Measurements from ENCODE around the gene RAB30.
"Not testable (repeated sequence)": the region's sequence is repeated elsewhere in the genome, so short reads cannot be mapped to it uniquely, and the experiment has no call there.

Gene RAB30

DNA sequence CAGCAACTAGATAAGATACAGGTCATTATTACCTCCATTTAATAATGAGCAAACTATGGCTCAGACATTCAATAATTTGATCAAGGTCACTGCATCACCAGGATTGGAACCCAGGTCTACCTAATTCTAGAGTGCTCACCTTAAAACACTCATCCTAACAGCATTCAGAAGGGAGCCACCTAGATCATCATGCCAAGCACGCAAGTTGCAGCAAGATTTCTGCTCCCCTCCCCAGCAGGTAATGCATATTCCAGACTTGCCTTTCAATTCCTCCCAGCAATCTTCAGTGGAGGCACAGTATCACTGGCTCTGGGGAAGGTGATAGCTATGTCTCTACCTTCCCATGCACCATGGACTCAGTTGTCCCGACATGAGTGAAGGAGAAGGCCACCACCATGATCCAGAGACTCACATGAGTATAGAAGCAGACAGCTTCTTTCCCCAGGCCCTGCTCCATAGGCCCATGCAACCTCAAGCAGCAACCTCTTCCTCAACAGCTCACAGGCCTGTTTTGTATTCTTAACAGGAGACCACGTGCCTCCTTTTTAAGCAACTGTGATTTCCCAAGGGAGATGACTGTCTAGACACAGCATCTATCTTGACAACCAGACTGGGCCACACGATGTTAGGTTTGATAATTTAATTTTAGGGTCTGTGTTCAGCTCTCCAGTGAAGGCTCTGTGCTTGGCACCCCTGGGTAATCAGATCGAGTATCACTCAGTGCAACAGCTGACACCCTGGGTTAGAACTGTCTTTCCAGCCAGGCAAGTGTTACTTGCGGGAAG is 36.4 kb downstream of the RAB30 start:
- DNase-seq, result no peak

DNA sequence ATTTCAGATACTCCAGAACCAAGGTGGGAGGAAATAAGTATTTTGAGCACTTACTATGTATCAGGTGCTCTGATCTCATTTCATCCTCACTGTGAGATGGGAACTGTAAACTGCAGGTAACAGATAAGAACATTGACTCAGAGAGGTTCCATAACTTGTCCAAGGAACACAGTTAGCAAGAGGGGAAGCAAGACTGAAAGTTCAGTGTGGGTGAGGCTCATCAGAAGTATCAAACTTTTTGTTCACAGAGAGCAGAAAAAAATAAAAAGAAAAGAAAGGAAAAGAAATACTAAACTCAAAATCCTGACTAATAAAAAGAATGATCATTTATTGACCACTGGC is 37.1 kb downstream of the RAB30 start:
- no peak for DNase-seq

DNA sequence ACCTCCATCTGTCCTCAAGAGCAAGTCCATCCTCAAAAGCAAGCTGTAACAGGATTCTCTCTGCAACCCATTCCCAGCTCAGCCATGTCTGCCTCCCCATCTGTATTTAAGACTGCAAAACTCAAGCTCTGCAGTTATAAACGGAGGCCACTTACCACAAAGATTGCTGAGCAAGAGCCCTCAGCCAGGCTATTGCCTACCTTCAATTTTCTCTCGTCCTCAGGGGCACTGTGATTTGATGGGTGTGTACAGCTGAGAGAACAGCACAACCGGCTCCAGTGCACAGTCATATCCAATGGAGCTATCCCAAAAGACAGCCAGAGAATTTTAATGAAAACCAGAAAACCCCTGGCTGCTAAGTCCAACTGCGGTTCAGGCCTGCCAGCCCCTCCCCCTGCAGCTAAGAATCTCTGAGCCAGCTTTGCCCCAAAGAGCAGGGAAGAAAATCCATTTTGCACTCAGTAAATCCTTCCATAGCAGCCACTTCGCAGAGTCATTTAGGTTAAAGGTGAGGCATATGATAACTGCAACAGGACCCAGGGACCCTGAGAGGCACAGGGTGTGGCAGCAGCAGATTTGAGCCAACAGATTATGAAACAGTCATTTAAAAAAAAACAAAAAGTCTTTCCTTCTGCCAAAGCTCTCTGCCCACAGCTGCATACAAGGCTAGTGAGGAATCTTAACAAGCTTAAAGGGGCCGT is 37.6 kb downstream of the RAB30 start:
- DNase-seq, result no peak

DNA sequence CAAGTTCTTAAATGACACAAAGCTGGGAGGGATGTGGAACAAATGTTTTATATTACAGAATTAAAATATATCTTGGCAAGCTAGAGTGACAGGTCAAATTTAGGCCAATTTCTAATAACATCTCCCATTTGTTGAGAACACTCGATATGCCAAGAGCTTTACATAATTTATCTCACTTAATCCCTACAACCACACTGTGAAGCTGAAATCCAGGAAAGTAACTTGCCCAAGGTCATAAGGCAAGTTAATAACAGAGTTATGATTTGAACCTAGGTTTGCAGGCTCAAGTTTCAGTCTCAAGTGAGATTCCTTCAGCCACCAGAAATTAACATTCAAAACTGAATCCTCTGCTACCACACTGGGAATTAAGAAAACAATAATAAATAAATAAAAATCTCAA is 38.3 kb downstream of the RAB30 start:
- DNase-seq, result no peak

DNA sequence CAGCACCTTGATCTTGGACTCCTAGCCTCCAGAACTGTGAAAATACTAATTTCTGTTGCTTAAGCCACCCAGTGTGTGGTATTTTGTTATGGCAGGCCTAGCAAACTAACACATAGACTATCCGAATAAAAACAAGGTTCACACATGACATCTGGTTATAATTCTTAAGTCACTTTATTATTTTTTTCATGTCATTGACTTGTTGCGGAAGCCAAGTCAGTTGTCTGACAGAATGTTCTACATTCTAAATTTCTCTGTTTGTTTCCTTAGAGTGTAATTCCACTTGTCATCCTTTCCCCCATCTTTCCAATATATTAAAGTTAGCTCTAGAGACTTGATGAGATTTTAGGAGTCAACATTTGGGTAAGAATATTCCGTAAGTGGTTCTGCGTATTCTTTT is 40.6 kb downstream of the RAB30 start:
- DNase-seq, result no peak

DNA sequence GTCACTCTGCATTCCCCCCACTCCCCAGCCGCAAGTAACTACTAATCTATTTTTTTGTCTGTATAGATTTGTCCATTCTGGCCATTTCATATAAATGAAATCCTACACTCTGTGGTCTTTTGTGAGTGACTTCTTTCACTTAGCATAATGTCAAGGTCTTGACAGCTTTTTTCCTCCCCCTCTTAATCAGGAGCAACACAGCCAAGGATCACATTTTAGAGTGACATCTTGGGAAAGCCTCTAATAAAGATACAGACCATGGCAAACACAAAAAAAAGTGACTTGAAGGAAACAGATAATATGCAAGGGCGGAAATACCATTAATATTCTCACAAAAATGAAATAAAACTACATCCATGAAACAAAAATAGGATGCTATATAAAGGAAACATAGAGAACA is 43.9 kb downstream of the RAB30 start:
- DNase-seq, result no peak

DNA sequence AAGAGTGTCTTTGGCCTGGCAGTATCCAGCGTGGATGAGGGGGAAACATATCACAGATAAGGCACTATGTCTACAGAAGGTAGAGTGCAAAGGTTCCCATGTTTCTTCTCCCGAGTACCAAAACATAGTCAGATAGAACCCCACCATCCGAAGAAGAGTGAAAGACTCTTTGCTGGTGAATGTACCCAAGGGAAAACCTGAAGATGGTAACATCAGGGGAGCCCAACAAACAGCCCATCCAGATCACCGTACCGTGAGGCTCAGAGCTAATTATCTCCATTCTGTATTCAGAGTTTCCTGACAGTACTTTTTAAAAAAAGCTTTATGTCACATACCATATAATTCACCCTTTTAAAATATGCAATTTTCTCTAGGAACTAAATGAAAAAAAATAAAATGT is 44.4 kb downstream of the RAB30 start:
- DNase-seq, result no peak

DNA sequence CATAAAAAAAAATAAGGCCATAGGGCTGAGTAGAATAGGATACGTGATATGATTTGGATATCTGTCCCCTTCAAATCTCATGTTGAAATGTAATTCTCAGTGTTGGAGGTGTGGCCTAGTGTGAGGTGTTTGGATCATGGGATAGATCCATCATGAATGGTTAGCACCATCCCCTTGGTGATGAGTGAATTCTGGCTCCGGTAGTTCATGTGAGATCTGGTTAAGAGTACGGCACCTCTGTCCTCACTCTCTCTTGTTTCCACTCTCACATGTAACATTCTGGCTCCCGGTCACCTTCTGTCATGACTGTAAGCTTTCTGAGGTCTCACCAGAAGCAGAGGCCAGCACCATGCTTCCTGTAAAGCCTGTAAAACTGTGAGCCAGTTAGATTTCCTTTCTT is 45.5 kb downstream of the RAB30 start:
- no peak for DNase-seq

DNA sequence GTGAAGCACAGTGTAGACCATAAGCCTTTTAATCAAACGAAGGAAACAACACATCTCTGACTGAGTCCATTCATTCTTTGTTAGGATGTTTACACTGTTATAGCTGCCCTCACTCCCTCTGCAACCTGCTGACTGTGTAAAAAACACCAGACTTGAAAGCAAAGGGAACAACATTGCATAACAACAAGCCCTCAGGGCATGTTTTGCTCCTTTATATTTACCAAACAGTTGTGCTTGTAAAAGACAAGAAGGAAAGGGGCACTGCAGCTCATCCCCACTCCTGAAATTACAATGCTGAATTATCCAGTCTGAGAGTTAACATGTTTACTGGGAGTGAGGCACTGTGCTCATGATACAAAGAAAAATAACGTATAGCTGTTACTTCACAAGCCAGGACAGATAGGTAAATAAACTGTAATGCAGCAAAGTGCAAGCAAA is 46.4 kb downstream of the RAB30 start:
- no peak for DNase-seq

DNA sequence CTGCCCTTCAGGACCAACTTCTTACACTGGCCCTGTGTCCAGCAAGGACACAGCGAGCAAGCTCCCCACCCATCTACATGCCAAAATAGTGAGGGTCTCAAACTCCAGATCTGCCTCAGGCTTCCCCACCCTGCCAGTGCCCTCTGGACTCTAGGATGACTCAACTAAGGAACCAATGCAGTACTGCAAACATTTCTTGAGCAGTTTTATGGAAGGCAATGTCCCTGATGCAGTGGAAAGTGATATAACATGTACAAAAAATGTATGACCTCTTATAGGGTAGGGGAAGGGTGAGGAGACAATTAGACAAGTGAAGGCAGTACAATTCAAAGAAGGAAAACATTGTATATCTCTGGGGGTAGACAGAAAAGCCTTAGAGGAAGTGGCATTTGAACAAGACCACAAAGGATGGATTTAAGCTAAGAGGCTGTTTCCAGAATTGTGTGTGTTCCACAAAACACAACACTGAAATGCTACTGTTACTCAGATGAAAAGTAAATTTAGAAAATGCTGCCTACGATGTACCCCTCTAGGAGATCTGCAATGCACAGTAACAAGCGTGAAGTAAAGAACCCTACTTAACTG is 47.3 kb downstream of the RAB30 start:
- no peak for DNase-seq

DNA sequence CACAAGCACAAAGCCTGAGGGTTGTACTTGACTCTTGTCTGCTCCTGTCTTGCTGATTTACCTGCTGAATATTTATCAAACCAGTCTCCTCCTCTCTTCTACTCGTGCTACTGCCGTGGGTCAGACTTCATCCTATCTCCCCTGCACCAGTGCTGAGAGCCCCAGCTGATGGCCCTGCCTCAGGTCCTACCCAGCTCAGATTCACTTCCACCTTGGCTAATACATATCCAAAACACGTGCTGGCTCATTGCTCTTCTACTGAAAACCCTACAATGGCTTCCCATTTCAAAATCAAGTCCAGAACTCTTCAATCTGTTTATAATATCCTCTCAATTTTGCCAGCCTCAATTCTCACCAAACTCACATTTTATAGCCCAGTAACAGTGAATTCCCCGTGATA is 48.3 kb downstream of the RAB30 start:
- no peak for DNase-seq

DNA sequence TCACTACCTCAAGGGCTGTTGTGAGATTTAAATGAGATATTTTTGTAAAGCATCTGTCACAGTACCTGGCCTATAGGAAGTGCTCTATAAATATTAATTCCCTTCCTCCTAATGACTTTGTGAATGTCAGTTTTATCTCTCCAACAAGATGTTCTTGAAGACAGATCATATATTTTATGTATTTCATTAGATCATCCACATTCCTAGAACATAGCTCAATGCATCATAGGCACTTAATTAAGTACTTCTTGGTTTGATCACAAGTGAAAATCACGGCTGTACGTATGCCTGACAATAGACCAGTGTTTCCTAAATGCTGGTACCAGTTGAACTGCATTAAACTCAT is 49.9 kb downstream of the RAB30 start:
- DNase-seq, result no peak

DNA sequence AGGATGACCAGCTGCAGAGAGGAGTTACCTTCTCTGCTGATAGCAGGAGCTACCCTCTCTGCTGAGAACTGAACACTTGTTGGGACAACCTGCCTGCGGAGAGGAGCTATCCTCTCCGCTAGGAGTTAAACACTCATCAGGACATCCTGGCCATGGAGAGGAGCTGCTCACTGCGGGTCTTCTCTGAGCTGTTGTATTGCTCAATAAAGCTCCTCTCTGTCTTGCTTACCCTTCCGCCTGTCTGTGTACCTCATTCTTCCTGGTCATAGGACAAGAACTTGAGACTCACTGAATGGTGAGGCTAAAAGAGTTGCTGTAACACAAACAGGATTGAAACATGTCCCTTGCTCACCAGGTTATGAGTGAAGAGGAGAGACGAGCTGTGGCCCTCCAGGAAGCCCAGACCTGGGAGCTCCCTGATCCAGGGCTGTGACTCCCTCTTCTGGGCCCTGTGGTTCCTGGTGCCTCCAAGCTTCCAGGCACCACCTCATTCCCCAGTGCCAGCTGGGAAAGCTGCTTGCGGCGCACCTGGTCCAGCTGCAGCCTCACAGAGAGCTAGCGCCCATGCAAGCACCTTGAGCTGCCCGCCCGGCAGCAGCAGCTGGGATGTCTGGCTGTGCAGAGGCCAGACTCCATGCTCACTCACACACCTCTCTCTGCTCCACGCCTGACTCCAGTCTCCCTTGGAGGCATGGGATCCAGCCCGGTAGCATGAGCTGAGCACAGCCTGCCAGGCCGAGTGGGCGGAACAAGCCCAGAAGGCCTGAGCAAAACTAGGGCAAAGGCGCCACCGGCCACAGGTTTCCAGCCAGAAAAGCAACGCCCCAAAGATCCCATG is 50.5 kb downstream of the RAB30 start:
- DNase-seq, result no peak

DNA sequence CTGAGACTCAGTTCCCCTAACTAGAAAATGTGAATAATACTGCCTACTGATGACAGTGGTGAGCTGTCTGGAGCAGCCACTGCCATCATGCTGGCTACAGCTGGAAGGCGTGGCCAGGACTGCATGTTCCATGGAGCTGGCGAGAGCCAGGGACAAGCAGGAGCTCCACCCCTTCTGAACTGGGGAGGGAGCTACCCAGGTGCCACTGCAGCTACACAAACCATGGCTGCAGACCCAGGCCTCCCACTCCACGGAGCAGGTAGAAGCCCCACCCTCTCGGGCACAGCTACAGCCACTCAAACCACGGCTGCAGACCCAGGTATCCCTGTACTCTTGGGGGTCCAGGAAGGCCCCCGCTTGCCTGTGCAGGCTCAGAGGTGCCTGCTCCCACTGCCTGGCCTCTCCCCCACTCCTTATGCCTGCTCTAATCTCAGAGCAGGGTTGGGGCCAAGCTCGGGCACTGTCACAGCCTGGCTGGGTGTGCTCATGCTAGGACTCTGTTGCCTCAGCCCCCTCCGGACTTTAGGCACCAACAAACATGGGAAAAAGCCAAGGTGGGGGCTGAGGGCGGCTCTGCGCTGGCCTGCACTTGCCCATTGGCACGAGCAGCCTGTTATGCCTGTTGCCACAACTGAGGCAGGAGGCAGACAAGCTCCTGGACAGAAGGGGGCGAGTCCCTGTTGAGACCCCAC is 51.7 kb downstream of the RAB30 start:
- DNase-seq, result no peak

DNA sequence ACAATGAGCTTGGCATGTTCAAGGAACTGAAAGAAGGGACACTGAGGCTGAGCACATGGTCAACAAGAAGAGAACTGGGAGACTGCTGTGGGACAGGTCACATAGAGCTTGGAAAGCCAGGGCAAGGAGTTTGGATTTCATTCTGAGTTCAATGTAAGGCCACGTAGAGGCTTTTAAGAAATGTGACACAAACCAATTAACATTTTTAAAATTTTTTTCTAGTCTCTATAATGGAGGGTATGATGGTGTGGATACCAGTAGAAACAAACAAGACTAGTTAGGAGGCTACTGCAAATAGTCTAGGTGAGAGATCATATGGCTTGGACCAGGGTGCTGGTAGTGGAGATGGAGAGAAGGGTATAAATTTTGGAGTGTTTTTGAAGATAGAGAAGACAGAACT is 56.7 kb downstream of the RAB30 start:
- DNase-seq, result no peak

DNA sequence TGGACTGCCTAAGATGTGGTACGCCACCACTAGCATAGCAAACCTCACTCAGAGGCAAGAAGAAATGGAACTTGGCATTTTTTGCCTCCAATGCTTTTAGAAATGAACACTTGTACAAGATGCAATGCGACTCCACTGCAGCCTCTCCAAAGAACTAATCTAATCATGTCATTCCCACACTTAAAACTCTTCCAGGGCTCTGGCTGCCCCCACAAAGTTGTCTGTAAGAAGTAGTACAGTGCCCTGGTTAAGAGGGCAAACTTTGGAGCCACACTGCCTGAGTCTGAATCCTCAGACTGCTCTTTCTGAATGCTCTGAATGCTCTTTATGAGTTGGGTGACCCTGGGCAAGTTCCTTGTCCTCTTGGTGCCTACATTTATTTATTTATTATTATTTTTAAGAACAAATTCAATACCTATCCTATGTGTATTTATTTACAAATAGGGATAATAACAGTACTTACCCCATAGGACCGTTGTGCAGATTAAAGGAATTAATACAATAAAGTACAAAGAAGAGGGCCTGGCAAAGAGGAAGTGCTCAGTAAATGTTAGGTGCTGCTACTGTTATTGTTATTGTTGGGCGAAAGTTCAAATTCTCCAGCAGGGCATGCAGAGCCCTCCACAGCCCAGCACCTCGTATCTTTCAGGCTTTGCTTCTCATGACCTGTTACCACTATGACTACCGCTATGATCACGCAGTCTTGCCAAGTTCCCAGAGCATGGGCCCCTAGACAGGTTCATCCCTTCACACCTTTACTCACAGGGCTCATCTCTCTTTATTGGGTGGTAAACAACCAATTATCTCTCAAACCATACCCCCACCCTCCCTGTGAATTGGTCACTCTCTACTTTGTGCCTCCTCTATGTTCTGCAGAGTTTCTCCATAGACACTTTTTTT is 59.3 kb downstream of the RAB30 start:
- DNase-seq, result no peak

DNA sequence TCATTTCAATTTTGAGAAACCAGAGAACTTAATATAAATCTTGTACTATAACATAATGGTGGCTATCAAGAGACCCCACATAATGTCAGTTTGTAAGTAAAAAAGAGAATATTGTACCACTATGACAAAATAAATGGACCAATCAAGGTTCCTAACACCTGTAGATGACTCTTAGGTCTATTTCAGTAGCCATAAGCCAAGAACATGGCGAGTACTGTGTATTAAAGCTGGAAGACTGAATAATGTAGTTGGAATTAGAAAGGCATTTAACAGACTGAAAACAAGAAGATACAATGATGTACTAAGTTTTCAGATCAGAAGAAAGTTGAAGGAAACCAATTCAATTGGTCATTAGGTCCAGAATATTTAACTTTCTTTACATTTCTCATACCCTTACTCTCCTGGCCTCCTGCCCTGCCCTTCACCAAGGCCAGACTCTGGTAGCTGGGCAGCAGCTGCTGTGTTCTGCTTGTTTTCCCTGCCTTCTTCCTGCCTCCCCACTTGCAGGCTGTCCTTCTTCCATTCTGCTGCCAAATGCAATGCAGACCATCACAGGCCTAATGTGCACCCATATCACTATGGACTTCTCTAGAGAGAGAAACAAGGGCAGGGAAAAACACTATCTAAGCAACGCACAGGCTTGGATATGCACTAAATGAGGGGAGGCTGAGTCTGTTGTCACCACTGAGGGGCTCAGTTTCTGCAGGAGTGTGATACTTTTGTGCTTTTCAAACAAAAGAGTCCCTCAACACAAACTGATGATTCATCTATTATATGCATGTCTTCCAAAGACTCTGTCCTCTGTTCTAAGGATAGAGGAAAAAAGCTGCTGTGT is 60.1 kb downstream of the RAB30 start:
- no peak for DNase-seq

DNA sequence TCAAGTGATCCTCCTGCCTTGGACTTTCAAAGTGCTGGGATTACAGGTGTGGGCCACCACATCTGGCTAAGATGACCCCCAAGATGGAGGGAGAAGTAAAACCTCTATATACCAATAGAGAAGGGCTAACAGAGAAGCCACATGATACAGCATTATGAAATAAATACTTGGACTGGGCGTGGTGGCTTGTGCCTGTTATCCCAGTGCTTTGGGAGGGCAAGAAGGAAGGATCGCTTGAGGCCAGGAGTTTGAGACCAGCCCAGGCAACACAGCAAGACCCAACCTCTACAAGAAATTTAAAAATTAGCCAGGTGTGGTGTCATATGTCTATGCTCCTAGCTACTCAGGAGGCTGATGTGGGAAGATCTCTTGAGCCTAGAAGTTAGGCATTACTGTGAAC is 61.7 kb downstream of the RAB30 start:
- no peak for DNase-seq

DNA sequence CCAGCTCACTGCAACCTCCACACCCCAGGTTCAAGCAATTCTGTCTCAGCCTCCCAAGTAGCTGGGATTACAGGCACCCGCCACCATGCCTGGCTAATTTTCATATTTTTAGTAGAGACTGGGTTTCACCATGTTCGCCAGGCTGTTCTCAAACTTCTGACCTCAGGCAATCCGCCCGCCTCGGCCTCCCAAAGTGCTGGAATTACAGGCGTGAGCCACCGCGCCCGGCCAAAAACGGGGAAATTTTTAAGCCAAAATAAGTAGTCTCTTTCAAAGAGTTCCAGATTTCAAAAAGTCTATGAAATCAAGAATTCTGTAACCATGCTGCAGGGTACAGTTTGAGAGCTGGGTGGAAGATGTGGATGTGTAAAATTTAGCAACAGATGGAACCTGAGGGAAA is 62.6 kb downstream of the RAB30 start:
- DNase-seq, result not testable (repeated sequence)

DNA sequence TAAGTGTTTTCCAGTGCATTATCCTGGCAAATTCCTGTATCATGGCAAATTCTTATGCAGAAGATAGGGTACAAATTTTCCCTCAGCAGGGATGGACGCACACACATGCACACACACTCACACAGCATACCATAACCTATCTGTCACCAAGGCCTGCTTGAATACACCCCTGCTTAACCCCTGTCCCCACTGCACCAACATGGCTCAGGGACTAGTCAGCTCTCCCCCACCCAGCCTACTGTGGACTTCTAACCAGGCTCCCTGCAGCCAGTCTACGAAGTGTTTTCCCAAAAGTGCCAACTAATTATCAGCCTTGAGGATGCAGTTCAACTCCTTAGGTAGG is 63.1 kb downstream of the RAB30 start:
- no peak for DNase-seq

Measured in activated naive CD4-positive, alpha-beta T cell treated with Interleukin-2 at 50 U/mL for 16 hours (primary cell).